Measurements from ENCODE around the gene HAO1.

GRCh38 chr20:7848351-7848750 lies 91.9 kb downstream of the HAO1 start:
- TF ChIP-seq CTCF (IDR thresholded peaks at IDR 0.05 in 8 of 11, conservative IDR thresholded peaks at IDR 0.05 in 3 of 11) (no peak), POLR2A (IDR thresholded peaks at IDR 0.05) (no peak)
